CD4-positive, alpha-beta memory T cell (primary cell): ENCODE data around the gene PLG. TPM values are rescaled to one million over a fixed set of nuclear protein-coding genes. Genes with fewer than 3 reads are reported as not detected.
A peak's percentile ranks its signal among the peaks of the same experiment; 100 is the strongest.
"Not testable (repeated sequence)": the region's sequence is repeated elsewhere in the genome, so short reads cannot be mapped to it uniquely, and the experiment has no call there.

ENCODE experiments used
- CTCF ChIA-PET: fragments of 350-600 bp; sonication (Branson Sonifier 250); formaldehyde crosslinking; loops from one replicate; lab custom pipeline; 2021; ENCODE audit warnings: inconsistent platforms; ENCODE audit not compliant: partially characterized antibody; lab: Charles Lee
- POLR2A ChIA-PET: fragments of 350-600 bp; sonication (Branson Sonifier 250); formaldehyde crosslinking; loops from one replicate; lab custom pipeline; 2021; ENCODE audit not compliant: partially characterized antibody; lab: Charles Lee
- DNase-seq, 5 donors: peaks; one replicate each; pipeline versions ENCODE4 v3.0.0 to v3.0.0-alpha.2; 2020 to 2022; ENCODE audit warnings: mixed read lengths in 1 of 5
- H3K27ac ChIP-seq: one replicate; pipeline ENCODE4 v1.7.0; 2013; ENCODE audit warnings: low read depth, low read length
- H3K27me3 ChIP-seq: 2 replicates; pipeline ENCODE4 v1.7.0; 2013; ENCODE audit warnings: mild to moderate bottlenecking, low read length, moderate library complexity; ENCODE audit not compliant: insufficient read depth
- H3K36me3 ChIP-seq: 2 replicates; pipeline ENCODE4 v1.7.0; 2013; ENCODE audit warnings: mild to moderate bottlenecking, low read length, moderate library complexity; ENCODE audit not compliant: insufficient read depth
- H3K4me1 ChIP-seq: 2 replicates; pipeline ENCODE4 v1.7.0; 2013; ENCODE audit warnings: mild to moderate bottlenecking, low read length, moderate library complexity; ENCODE audit not compliant: insufficient read depth
- H3K4me3 ChIP-seq, 2 donors: one replicate each; pipeline ENCODE4 v1.7.0; 2013; ENCODE audit warnings: low read length in 2 of 2, mild to moderate bottlenecking in 1 of 2
- H3K9me3 ChIP-seq, 2 donors: one replicate each; pipeline ENCODE4 v1.7.0; 2013; ENCODE audit warnings: low read length in 2 of 2, control low read depth in 1 of 2; ENCODE audit not compliant: control insufficient read depth in 1 of 2
- H3K27ac Mint-ChIP-seq, 7 donors: one replicate each; pipeline ENCODE4 v1.8.0; 2020 to 2021; ENCODE audit warnings: mixed read lengths in 7 of 7, mild to moderate bottlenecking in 6 of 7, inconsistent platforms in 3 of 7, moderate library complexity in 3 of 7
- H3K27me3 Mint-ChIP-seq, 2 donors: one replicate each; pipeline ENCODE4 v1.8.0; 2020 to 2021; ENCODE audit warnings: mixed read lengths in 2 of 2
- H3K36me3 Mint-ChIP-seq, 2 donors: one replicate each; pipeline ENCODE4 v1.8.0; 2020 to 2021; ENCODE audit warnings: mixed read lengths in 2 of 2, inconsistent platforms in 1 of 2, mild to moderate bottlenecking in 1 of 2
- H3K4me1 Mint-ChIP-seq, 4 donors: one replicate each; pipeline ENCODE4 v1.8.0; 2020 to 2021; ENCODE audit warnings: mixed read lengths in 4 of 4, mild to moderate bottlenecking in 1 of 4
- H3K4me3 Mint-ChIP-seq, 8 donors: one replicate each; pipeline ENCODE4 v1.8.0; 2020 to 2021; ENCODE audit warnings: mixed read lengths in 8 of 8, mild to moderate bottlenecking in 7 of 8, moderate library complexity in 6 of 8, inconsistent platforms in 3 of 8
- H3K9me3 Mint-ChIP-seq, 8 donors: one replicate each; pipeline ENCODE4 v1.8.0; 2020 to 2021; ENCODE audit warnings: mixed read lengths in 8 of 8, mild to moderate bottlenecking in 5 of 8, inconsistent platforms in 3 of 8, moderate library complexity in 1 of 8
- intact Hi-C: fragments of 100-400 bp; cut with micrococcal nuclease; formaldehyde crosslinking; loops from one replicate; pipeline ENCODE4 v1.15.1; 2023
- polyA plus RNA-seq, 2 donors: library from polyadenylated mRNA; unstranded; fragments of 300-500 nt; fragmentation: Illumina TruSeq; gene quantifications; one replicate each; pipeline ENCODE4 v1.2.3, GENCODE V29; 2021
- total RNA-seq, 2 experiments: library from RNA; stranded (reverse); gene quantifications; one replicate each; pipeline ENCODE4 v1.2.3, GENCODE V29; 2021

PLG gene
- total and polyA plus RNA-seq, 4 experiments from 2014 or later = 0.69 to 0.73 TPM; not detected in 2

DNA sequence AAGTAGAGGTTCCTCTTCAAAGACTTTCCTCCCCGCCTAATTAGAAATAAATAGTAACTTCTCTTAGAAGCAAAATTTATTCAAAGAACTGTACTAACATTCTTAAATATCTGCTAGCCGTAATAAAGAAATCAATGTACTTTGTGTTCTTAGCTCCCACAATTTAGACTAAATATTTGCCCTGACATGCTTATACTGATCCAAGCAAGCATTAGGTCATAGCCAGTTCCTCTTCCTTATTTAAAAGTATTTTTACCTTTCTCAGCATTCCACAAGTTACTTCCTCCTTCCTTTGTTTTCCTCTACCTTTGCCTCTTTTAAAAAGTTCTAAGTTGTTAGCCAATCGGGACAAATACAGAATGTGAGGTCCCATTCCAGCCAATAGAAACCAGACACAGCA is 86.1 kb downstream of the PLG start:
- H3K9me3 Mint-ChIP-seq, H3K27ac Mint-ChIP-seq, H3K27me3 Mint-ChIP-seq, H3K4me1 ChIP-seq, H3K36me3 ChIP-seq, H3K36me3 Mint-ChIP-seq, POLR2A ChIA-PET, H3K27me3 ChIP-seq, CTCF ChIA-PET, DNase-seq, H3K4me3 Mint-ChIP-seq, intact Hi-C loops, H3K9me3 ChIP-seq, H3K4me1 Mint-ChIP-seq, H3K27ac ChIP-seq, H3K4me3 ChIP-seq: not testable (repeated sequence)

DNA sequence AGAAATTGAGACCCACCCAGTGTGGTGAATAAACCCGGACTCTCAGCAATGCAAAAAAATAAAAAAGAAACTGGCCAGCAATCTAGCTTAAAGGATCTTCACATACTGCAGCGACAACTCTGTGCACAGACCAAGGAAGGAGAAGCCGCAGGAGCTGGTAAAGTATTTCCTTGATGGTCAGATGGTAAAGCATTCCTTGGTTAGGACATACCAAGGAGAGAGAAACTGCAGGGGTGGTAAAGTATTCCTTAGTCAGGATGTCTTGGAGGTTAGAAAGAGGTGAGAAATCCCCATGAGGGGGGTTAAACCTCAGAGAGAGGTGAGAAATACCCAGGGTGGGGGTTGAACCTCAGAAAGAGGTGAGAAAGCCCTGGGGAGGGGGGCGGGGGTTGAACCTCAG is 86.8 kb downstream of the PLG start:
- H3K4me3 ChIP-seq = no peak overlapping the region
- no peaks in the 10 kb centered on the region for H3K9me3 ChIP-seq
- ChIA-PET POLR2A (no interaction called here), CTCF (no interaction called here)
- no peaks in the 10 kb centered on the region for H3K27me3 ChIP-seq
- peaks cover 4 to 7% of the 10 kb centered on the region in 2 donors for H3K27me3 Mint-ChIP-seq
- H3K4me3 Mint-ChIP-seq = no peak overlapping the region
- H3K36me3 Mint-ChIP-seq = no peaks in the 10 kb centered on the region
- no peak overlapping the region for H3K27ac Mint-ChIP-seq
- DNase-seq = no peak
- H3K9me3 Mint-ChIP-seq = peaks cover 0 to 3% (median 0%) of the 10 kb centered on the region in 8 donors
- no peaks in the 10 kb centered on the region for H3K4me1 ChIP-seq
- no peaks in the 10 kb centered on the region for H3K36me3 ChIP-seq
- H3K27ac ChIP-seq = no peak overlapping the region
- intact Hi-C loops = no loop called here
- peaks cover 0 to 5% (median 1%) of the 10 kb centered on the region in 4 donors for H3K4me1 Mint-ChIP-seq

DNA sequence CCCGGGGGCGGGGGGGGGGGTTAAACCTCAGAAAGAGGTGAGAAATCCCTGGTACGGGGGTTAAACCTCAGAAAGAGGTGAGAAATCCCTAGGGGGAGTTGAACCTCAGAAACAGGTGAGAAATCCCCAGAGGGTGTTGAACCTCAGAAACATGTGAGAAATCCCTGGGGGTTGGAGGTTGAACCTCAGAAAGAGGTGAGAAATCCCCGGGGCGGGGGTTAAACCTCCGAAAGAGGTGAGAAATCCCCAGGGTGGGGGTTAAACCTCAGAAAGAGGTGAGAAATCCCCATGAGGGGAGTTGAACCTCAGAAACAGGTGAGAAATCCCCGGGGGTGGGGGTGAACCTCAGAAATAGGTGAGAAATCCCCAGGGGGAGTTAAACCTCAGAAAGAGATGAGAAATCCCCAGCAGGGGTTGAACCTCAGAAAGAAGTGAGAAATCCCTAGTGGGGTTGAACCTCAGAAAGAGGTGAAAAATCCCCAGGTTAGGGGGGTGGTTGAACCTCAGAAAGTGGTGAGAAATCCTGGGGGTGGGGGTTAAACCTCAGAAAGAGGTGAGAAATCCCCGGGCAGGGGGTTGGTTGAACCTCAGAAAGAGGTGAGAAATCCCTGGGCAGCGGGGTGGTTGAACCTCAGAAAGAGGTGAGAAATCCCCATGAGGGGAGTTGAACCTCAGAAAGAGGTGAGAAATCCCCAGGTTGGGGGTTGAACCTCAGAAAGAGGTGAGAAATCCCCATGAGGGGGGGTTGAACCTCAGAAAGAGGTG is 87.4 kb downstream of the PLG start:
- POLR2A ChIA-PET = no interaction called here
- Mint-ChIP-seq H3K4me1 (peaks cover 0 to 5% (median 1%) of the 10 kb centered on the region in 4 donors), H3K9me3 (peaks cover 0 to 3% (median 0%) of the 10 kb centered on the region in 8 donors), H3K4me3 (no peak overlapping the region), H3K36me3 (no peaks in the 10 kb centered on the region), H3K27ac (no peak overlapping the region), H3K27me3 (peaks cover 4 to 5% of the 10 kb centered on the region in 2 donors)
- Histone ChIP-seq H3K4me3 (no peak overlapping the region), H3K4me1 (no peaks in the 10 kb centered on the region), H3K9me3 (no peaks in the 10 kb centered on the region), H3K27me3 (no peaks in the 10 kb centered on the region), H3K36me3 (no peaks in the 10 kb centered on the region), H3K27ac (no peak overlapping the region)
- CTCF ChIA-PET = no interaction called here
- DNase-seq = peak in 2 of 5 donors; percentile 16 to 47
- intact Hi-C loops = no loop called here

DNA sequence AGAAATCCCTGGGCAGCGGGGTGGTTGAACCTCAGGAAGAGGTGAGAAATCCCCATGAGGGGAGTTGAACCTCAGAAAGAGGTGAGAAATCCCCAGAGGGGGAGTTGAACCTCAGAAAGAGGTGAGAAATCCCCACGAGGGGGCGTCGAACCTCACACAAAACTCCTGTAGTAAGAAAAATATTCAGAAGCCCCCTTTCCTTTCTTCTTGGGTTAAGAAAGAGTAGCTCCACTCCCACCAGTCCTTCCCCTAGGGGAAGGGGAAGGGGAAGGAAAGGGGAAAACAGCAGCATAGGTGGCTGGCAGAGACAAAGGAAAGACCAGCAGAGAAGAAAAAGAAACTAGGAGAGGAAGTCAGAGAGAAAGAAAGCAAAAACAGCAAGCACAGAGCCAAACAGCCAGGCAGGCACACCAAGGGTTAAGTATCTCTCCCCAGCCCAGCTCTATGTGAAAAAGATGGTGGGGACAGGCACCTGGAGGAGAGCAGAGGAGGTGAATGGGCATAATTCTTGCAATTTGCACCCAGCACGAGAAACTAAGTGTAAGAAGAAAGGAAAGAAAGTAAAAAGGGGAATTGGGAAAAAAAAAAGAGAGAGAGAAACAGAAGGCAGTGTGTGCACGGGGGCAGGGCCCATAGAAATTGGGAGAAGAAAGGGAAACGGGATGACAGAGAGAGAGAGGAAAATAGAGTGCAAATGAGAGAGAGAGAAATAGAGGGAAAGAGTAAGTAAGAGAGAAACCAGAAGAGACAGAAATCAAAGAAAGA is 88.2 kb downstream of the PLG start:
- Mint-ChIP-seq H3K4me1 (peaks cover 0 to 5% (median 1%) of the 10 kb centered on the region in 4 donors), H3K36me3 (no peaks in the 10 kb centered on the region), H3K27ac (peak overlapping the region in 1 of 7 donors; percentile 17), H3K4me3 (peak overlapping the region in 2 of 8 donors; percentile 24 to 61), H3K9me3 (peaks cover 0 to 3% (median 0%) of the 10 kb centered on the region in 8 donors), H3K27me3 (peaks cover 4 to 5% of the 10 kb centered on the region in 2 donors)
- no peak overlapping the region for H3K4me3 ChIP-seq
- intact Hi-C loops = no loop called here
- POLR2A ChIA-PET = no interaction called here
- CTCF ChIA-PET = no interaction called here
- no peak overlapping the region for H3K27ac ChIP-seq
- H3K36me3 ChIP-seq = no peaks in the 10 kb centered on the region
- no peaks in the 10 kb centered on the region for H3K9me3 ChIP-seq
- no peaks in the 10 kb centered on the region for H3K27me3 ChIP-seq
- no peak for DNase-seq
- H3K4me1 ChIP-seq = no peaks in the 10 kb centered on the region

DNA sequence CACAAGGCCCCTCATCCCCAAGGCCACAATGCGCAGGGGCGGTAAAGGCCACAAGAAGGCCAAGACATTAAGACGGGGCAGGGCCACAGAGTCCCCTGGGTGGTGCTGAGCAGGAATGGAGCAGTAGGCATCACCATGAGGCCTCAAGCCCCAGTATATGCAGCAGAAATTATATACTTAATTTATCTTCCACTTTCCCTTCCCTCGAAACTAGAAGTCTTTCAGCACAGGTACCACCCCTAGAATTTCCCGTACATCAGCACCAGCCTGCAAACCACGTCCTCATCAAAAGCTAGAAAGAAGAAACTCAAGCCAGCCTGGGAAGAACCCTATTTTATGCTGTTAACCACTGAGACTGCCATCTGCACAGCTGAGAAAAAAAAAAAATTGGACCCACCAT is 89.4 kb downstream of the PLG start:
- Histone ChIP-seq H3K27ac (no peak overlapping the region), H3K4me3 (no peak overlapping the region), H3K4me1 (no peaks in the 10 kb centered on the region), H3K36me3 (no peaks in the 10 kb centered on the region), H3K9me3 (no peaks in the 10 kb centered on the region), H3K27me3 (no peaks in the 10 kb centered on the region)
- H3K9me3 Mint-ChIP-seq = peaks cover 0 to 2% (median 0%) of the 10 kb centered on the region in 8 donors
- H3K4me1 Mint-ChIP-seq = peaks cover 0 to 5% (median 1%) of the 10 kb centered on the region in 4 donors
- peaks cover 2 to 3% of the 10 kb centered on the region in 2 donors for H3K27me3 Mint-ChIP-seq
- H3K36me3 Mint-ChIP-seq = no peaks in the 10 kb centered on the region
- no peak overlapping the region for H3K27ac Mint-ChIP-seq
- peak overlapping the region in 1 of 8 donors; percentile 32 for H3K4me3 Mint-ChIP-seq
- ChIA-PET POLR2A (no interaction called here), CTCF (no interaction called here)
- intact Hi-C loops = no loop called here
- peak in 1 of 5 donors; percentile 8 for DNase-seq

DNA sequence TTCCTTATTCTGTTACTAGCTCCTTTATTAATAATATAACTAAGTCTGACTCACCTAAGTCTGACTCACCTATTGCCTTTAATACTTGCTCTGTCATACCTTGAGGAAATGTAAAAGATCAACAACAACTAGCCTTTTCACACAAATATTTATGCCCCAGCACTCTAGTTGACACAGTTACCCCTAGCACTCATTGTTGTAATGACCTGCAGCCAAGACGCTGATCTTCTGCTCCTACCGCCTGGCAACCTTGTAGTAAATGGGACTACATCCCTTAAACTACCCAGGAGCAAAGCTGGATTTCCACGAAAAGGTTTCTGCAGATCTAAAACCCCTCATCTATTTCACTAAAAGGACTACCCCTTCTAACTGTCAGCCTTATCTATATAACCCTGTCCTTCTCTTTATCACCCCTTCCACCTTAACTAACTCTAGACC is 90.0 kb downstream of the PLG start:
- DNase-seq = no peak
- Mint-ChIP-seq H3K27ac (no peak overlapping the region), H3K4me3 (no peak overlapping the region), H3K36me3 (no peaks in the 10 kb centered on the region), H3K9me3 (peaks cover 0 to 4% (median 0%) of the 10 kb centered on the region in 8 donors), H3K4me1 (peaks cover 0 to 5% (median 1%) of the 10 kb centered on the region in 4 donors), H3K27me3 (peaks cover under 1 to 3% of the 10 kb centered on the region in 2 donors)
- ChIA-PET CTCF (no interaction called here), POLR2A (no interaction called here)
- intact Hi-C loops = no loop called here
- no peaks in the 10 kb centered on the region for H3K27me3 ChIP-seq
- no peak overlapping the region for H3K4me3 ChIP-seq
- no peaks in the 10 kb centered on the region for H3K9me3 ChIP-seq
- H3K27ac ChIP-seq = no peak overlapping the region
- H3K4me1 ChIP-seq = no peaks in the 10 kb centered on the region
- no peaks in the 10 kb centered on the region for H3K36me3 ChIP-seq

DNA sequence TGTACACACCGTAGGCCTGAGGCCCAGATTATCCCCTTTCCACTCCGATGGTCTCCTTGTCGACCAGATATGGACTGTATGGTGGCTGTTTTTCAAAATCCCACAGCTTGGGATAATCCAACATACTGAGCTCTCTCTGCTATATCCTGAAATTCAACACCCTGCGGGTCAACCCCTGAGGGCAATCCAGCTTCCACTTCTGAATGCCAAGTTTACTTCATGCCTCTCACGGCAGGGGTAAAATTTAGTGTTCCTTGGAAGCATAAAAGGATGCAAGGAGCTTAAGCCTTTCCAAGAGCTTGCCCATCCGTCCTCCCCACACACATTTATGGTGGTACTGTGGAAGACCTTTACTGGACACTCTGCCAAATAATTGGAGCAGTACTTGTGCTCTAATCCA is 90.7 kb downstream of the PLG start:
- Histone ChIP-seq H3K9me3 (no peaks in the 10 kb centered on the region), H3K4me1 (no peaks in the 10 kb centered on the region), H3K4me3 (no peak overlapping the region), H3K27me3 (no peaks in the 10 kb centered on the region), H3K27ac (no peak overlapping the region), H3K36me3 (no peaks in the 10 kb centered on the region)
- H3K27ac Mint-ChIP-seq = no peak overlapping the region
- DNase-seq = no peak
- ChIA-PET POLR2A (no interaction called here), CTCF (no interaction called here)
- intact Hi-C loops = no loop called here
- H3K4me3 Mint-ChIP-seq = no peak overlapping the region
- H3K36me3 Mint-ChIP-seq = no peaks in the 10 kb centered on the region
- peaks cover 0 to 5% (median 1%) of the 10 kb centered on the region in 4 donors for H3K4me1 Mint-ChIP-seq
- H3K9me3 Mint-ChIP-seq = peaks cover 0 to 6% (median 2%) of the 10 kb centered on the region in 8 donors
- H3K27me3 Mint-ChIP-seq = peaks cover 0 to 3% of the 10 kb centered on the region in 2 donors
